T-helper 1 cell (primary cell): ENCODE measurements around the gene NELL1.

Experiments used
- DNase-seq, 5 donors: peaks; one replicate each; pipeline ENCODE4 v3.0.0-alpha.2; 2012 to 2020

Gene NELL1

DNA sequence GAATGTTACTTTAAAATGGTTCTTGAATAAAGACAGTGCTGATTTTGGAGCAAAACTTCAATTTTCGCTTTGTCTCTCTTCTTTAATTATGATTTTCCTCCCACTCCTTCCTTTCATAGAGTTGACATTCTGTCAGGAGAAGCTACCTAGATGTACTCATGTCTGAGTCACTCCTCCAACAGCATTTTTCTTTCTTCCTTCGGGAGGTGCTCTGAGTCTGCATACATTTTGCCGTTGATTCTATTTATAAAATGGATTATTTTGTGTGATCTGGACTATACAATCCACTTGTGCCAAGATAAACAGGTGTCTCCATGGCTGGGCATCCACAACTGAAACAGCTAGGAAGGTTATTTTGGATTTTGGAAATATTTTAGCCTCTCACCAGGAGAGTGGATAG is 935.2 kb downstream of the NELL1 start:
- DNase-seq, result no peak

DNA sequence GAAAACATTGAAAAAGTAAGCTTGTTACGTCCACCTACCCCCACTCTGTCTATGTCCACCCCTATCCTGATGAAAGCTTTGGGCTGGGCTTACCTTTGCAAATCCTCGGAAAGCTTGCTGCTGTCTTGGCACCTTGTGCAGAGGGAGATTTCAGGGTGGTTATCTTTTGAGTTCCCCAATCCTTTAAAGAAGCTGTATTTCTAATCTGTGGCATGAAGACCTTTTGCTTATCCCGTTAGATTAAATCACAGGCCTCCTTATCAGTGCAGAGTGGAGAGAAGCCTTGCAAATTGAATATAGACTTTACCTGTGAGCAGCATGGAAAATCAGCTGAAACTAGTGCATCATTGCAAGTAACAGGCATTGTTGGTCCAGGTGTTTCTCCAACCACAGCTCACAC is 942.9 kb downstream of the NELL1 start:
- DNase-seq, result no peak

DNA sequence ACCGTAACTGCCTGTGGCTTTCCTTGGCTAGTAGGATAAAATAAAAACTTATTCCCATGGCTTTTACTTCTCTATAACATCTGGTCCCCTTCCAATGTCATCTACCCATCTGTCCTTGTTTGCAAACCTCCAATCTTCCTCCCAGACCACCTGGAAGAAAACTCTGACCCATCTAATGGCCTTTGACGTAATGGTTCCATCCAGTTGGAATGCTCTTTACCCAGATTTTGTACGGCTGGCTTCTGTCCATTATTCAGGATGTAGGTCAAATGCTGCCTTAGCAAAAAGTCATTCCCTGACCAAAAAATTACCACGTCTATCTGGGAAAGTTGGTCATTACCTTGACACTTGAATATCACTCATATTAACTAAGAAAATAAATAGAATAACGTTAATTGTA is 945.6 kb downstream of the NELL1 start:
- DNase-seq, result no peak

DNA sequence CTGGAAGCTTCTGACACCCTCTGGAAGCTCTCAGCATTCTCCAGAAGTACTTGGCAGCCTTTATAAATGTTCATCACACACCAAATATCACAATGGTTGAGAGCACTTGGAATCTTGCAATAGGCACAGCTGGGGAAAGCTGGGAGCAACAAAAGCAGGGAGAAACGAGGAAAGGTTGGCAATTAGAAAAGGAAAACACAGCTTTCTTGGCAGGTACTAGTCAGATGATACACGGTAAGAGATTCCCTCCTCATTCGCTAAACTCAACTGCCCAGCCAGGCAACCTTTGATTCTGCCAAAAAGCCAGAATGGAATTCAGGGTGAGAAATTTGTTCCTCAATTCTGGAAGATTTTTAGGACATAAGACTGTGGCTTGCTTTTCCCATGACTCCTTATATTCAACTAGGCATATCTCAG is 946.6 kb downstream of the NELL1 start:
- no peak for DNase-seq

DNA sequence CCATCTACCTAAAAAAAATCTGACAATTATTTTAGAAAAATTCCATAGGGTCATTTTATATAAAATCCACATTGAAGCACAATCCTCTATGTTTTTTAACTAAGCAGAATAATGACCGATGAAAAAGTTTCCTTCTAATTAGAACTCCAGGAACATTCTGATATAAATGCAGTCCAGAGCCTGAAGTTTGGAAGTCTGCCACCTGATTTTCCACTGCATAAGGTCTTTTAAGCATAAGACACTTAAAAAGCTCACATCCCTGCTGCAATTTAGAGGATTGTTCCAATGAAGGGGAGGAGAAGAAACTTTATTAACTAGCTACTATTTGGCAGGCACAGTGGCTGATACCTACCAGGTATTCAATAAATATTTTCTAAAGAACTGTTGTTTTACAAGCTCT is 953.2 kb downstream of the NELL1 start:
- DNase-seq, result no peak

DNA sequence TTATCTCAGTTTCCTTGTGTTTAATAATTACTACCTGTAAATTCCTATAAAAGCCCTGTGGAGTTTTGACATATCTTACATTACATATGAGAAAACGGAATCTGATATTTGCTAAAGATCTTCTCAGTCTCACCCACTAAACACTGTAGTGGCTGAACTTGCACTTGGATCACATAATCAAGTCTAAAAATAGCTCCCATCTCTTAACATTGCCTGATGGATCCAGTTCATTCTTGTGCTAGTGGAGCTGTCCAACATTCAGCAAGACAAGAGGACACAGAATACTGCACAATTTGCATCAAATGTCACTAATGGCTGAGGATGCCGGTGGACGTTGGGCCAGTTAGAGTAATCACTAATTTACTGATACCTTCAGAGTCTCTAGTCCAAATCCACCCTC is 953.6 kb downstream of the NELL1 start:
- no peak for DNase-seq
